Myometrial cell (primary cell): ENCODE measurements around the gene FNBP1L. TPM values are rescaled to one million over a fixed set of nuclear protein-coding genes. Genes with fewer than 3 reads are reported as not detected.

Experiments used
- total RNA-seq: library from RNA; depleted of rRNA; stranded (reverse); fragments of >200 nt; gene quantifications from 2 replicates; pipeline ENCODE4 v1.2.3, GENCODE V29; 2015

The FNBP1L gene
- total RNA-seq = 8.1 and 8.5 TPM in 2 replicates

DNA sequence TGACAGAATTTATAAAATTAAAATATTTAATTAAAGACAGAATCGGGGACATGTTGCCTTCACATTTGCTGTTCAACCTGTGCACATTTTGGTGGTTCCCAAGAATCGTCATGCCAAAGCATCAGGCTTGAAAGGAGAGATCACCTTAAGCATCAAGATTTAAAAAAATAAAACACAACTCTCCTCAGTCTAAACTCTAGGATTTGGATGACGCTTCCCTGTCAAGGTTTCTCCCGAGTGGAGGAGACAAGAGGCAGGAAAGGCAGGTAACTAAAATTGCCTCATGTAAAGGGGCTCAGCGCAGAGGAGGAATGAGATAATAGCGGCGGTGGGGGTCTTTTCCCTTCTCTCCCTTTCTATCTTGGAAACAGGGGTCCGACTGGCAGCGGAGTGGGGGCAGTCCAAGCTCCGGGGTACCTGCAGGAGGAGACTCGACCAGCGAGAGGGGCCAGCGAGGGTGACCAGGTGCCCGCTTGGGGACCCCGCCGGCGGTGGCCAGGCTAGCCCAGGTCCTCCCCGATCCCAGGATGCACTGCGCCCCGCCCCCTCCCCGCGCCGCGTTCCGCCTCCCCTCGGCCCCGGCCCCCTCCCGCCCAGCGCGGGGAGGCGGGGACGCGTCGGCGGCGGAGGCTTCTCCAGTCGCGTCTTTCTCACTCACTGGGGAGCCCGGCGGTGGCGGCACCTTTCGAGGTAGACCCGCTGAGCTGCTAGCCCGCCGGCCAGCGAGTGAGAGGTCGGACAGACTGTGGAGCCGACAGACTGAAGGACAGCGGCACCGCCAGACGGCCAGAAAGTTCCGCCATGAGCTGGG is at the start of gene FNBP1L:
FNBP1L (plus strand) TSS at position 638 of the 811 bp plus-strand sequence; CDS start at position 802, 164 bp downstream.

Other genes starting within 250 kb of the FNBP1L start
- gene DR1, start 102.2 kb upstream of the FNBP1L start, total RNA-seq = 40.1 and 42.9 TPM in 2 replicates
- gene BCAR3, start 233.7 kb downstream of the FNBP1L start, total RNA-seq = 14.0 and 21.6 TPM in 2 replicates